SU-DHL-6 (cell line): ENCODE measurements around the gene CALHM1.

Experiments used
- H2AFZ ChIP-seq: fragments of 200-600 bp; sonication (generic); 2 replicates; pipeline ENCODE4 v1.6.1; 2014; ENCODE audit warnings: low read depth, mild to moderate bottlenecking, moderate library complexity, mixed read lengths, antibody characterized with exemption, low read length; ENCODE audit not compliant: severe bottlenecking
- H3F3A ChIP-seq: fragments of 200-600 bp; shearing (Covaris generic); 2 replicates; pipeline ENCODE4 v1.6.0; 2016; ENCODE audit warnings: antibody characterized with exemption, mild to moderate bottlenecking; ENCODE audit not compliant: insufficient read depth
- H3K27ac ChIP-seq: fragments of 200-600 bp; sonication (generic); 2 replicates; pipeline ENCODE4 v1.5.1; 2016; ENCODE audit warnings: low read depth, mild to moderate bottlenecking, low read length, moderate library complexity, mixed read lengths
- H3K27me3 ChIP-seq: fragments of 200-600 bp; sonication (generic), shearing (Covaris generic); 2 replicates; pipeline ENCODE4 v1.6.0; 2014; ENCODE audit warnings: mild to moderate bottlenecking, low read length
- H3K36me3 ChIP-seq: fragments of 200-600 bp; sonication (generic); 2 replicates; pipeline ENCODE4 v1.6.1; 2014; ENCODE audit warnings: mild to moderate bottlenecking, low read length, mixed read lengths
- H3K4me2 ChIP-seq: fragments of 300-600, 200-600 bp; shearing (Covaris generic), sonication (generic); 2 replicates; pipeline ENCODE4 v1.6.0; 2014; ENCODE audit warnings: low read length, low read depth, mild to moderate bottlenecking; ENCODE audit not compliant: poor library complexity, severe bottlenecking
- H3K4me3 ChIP-seq: fragments of 200-600 bp; sonication (generic); 2 replicates; pipeline ENCODE4 v1.5.1; 2014; ENCODE audit warnings: antibody characterized with exemption, low read length, mild to moderate bottlenecking, mixed read lengths; ENCODE audit not compliant: insufficient read depth, poor library complexity, severe bottlenecking
- H3K79me2 ChIP-seq: fragments of 200-600 bp; sonication (generic); 2 replicates; pipeline ENCODE4 v1.6.1; 2014; ENCODE audit warnings: mild to moderate bottlenecking, low read length, moderate library complexity; ENCODE audit not compliant: insufficient read depth
- H3K9ac ChIP-seq: fragments of 200-600 bp; sonication (generic); 2 replicates; pipeline ENCODE4 v1.7.0; 2014; ENCODE audit warnings: mild to moderate bottlenecking, low read length
- H3K9me2 ChIP-seq: fragments of 200-600 bp; sonication (generic); replicated peaks from 2 replicates; pipeline ENCODE4 v1.6.1; 2014; ENCODE audit warnings: low read length; ENCODE audit not compliant: insufficient read depth
- H3K9me3 ChIP-seq: fragments of 200-600 bp; sonication (generic); 2 replicates; pipeline ENCODE4 v1.6.1; 2014; ENCODE audit warnings: low read length, mixed read lengths; ENCODE audit not compliant: insufficient read depth
- H4K20me1 ChIP-seq: fragments of 200-600 bp; sonication (generic); 2 replicates; pipeline ENCODE4 v1.6.1; 2014; ENCODE audit warnings: low read depth, mild to moderate bottlenecking, antibody characterized with exemption, low read length, moderate library complexity, mixed read lengths
- EZH2phosphoT487 ChIP-seq: fragments of 200-600 bp; sonication (generic), shearing (Covaris generic); conservative IDR thresholded peaks from 2 replicates; pipeline ENCODE4 v1.6.1; 2018; ENCODE audit warnings: mild to moderate bottlenecking, antibody characterized with exemption, low read length, moderate library complexity, mixed read lengths
- TF ChIP-seq, protein P1 (sequence below): fragments of 200-600 bp; sonication (generic); IDR thresholded peaks from one replicate; pipeline ENCODE4 v1.5.1; 2017; ENCODE audit warnings: antibody characterized with exemption, mild to moderate bottlenecking, low read length, moderate library complexity; ENCODE audit not compliant: insufficient read depth, poor library complexity, severe bottlenecking

Gene CALHM1

DNA sequence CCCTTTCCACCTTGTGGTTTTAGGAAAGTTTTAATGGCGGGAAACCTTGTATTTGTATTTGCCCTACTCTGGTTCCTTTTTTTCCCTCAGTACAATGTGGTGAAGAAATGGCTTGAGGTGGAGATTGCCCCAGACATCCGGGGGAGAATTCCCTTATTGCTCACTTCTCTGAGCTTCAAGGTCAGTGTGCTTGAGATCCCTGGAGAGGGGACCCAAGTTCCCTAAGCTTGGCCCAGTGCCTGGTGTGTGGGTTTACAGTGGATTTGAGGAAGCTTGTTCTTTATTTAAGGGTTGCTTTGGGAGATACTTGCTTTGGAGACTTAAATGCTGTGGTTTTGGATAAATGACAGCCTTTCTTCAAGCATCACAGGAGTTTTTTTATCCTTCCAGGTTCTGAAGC is 24.8 kb downstream of the CALHM1 start:
- peaks cover 19% of the 10 kb centered on the region for H3K36me3 ChIP-seq
- H3K27me3 ChIP-seq = no peaks in the 10 kb centered on the region
- H3K79me2 ChIP-seq = no peaks in the 10 kb centered on the region
- TF ChIP-seq EZH2phosphoT487 = no peak
- TF ChIP-seq, protein P1, sequence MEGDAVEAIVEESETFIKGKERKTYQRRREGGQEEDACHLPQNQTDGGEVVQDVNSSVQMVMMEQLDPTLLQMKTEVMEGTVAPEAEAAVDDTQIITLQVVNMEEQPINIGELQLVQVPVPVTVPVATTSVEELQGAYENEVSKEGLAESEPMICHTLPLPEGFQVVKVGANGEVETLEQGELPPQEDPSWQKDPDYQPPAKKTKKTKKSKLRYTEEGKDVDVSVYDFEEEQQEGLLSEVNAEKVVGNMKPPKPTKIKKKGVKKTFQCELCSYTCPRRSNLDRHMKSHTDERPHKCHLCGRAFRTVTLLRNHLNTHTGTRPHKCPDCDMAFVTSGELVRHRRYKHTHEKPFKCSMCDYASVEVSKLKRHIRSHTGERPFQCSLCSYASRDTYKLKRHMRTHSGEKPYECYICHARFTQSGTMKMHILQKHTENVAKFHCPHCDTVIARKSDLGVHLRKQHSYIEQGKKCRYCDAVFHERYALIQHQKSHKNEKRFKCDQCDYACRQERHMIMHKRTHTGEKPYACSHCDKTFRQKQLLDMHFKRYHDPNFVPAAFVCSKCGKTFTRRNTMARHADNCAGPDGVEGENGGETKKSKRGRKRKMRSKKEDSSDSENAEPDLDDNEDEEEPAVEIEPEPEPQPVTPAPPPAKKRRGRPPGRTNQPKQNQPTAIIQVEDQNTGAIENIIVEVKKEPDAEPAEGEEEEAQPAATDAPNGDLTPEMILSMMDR = no peak
- H3K4me2 ChIP-seq = no peak overlapping the region
- H3K9me3 ChIP-seq = no peaks in the 10 kb centered on the region
- no peaks in the 10 kb centered on the region for H3K9me2 ChIP-seq
- no peaks in the 10 kb centered on the region for H4K20me1 ChIP-seq
- no peak overlapping the region for H3K27ac ChIP-seq
- H2AFZ ChIP-seq = no peak overlapping the region
- no peaks in the 10 kb centered on the region for H3F3A ChIP-seq
- H3K9ac ChIP-seq = no peak overlapping the region
- no peak overlapping the region for H3K4me3 ChIP-seq

DNA sequence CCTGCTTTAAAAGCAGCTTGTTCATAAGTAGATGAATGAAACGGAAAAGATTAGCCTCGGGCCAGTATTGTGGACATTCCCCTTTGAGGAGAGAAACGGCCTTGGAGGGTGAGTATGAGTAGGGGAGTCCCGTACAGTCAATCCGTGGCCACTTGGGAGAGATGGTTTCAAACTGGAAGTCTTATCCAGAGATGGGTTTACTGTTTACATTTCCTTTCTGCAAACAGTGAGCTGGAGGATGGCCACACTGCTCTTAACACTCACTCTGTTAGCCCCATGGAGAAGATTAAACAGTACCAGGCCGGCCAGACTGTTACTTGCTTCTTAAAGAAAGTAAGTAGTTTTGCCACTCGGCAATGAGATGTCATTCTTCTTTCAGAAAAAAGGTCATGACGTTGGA is 26.8 kb downstream of the CALHM1 start:
- peaks cover 26% of the 10 kb centered on the region for H3K36me3 ChIP-seq
- H4K20me1 ChIP-seq = no peaks in the 10 kb centered on the region
- H3K27ac ChIP-seq = no peak overlapping the region

DNA sequence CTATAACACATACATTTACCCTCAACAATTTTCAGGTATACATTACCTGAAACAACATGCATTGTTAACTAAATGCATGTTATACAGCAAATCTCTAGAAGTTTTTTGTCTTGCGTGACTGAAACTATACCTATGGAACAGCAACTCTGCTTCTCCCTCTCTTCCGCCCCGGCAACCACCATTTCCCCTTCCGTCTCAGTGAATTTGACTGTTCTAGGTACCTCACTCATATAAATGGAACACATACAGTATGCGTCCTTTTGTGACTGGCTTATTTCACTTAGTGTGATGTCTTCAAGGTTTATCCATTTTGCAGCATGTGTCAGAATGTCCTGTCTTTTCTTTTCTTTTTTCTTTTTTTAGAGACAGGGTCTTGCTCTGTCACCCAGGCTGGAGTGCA is 29.1 kb downstream of the CALHM1 start:
- Histone ChIP-seq H3K9me3 (no peaks in the 10 kb centered on the region), H3F3A (no peaks in the 10 kb centered on the region), H3K27ac (no peak overlapping the region), H3K9me2 (no peaks in the 10 kb centered on the region), H3K9ac (no peak overlapping the region), H4K20me1 (no peaks in the 10 kb centered on the region), H3K4me3 (no peak overlapping the region), H3K4me2 (no peak overlapping the region), H2AFZ (no peak overlapping the region), H3K36me3 (peaks cover 21% of the 10 kb centered on the region), H3K27me3 (no peaks in the 10 kb centered on the region), H3K79me2 (no peaks in the 10 kb centered on the region)
- TF ChIP-seq EZH2phosphoT487 = no peak
- TF ChIP-seq, protein P1 = no peak

More for the DNA sequence above, 26.8 kb downstream of the CALHM1 start:
- Histone ChIP-seq H3K4me2 (no peak overlapping the region), H2AFZ (no peak overlapping the region), H3K9me3 (no peaks in the 10 kb centered on the region), H3F3A (no peaks in the 10 kb centered on the region), H3K9ac (no peak overlapping the region), H3K27me3 (no peaks in the 10 kb centered on the region), H3K9me2 (no peaks in the 10 kb centered on the region), H3K79me2 (no peaks in the 10 kb centered on the region), H3K4me3 (no peak overlapping the region)
- no peak for TF ChIP-seq EZH2phosphoT487
- TF ChIP-seq, protein P1 = no peak
